KMS-11 (cell line): ENCODE data around the gene STN1.

Experiments
- H2AFZ ChIP-seq: fragments of 200-600 bp; sonication (generic); 2 replicates; pipeline ENCODE4 v1.6.1; 2016; ENCODE audit warnings: antibody characterized with exemption, mixed run types, low read depth
- H3K27ac ChIP-seq: fragments of 200-600 bp; sonication (generic); 2 replicates; pipeline ENCODE4 v1.6.1; 2016; ENCODE audit warnings: mild to moderate bottlenecking, mixed run types
- H3K27me3 ChIP-seq: fragments of 200-600 bp; sonication (generic); 2 replicates; pipeline ENCODE4 v1.6.1; 2017; ENCODE audit warnings: mild to moderate bottlenecking, low read depth, mixed run types, moderate library complexity; ENCODE audit not compliant: insufficient read depth
- H3K36me3 ChIP-seq: fragments of 200-600 bp; sonication (generic); 2 replicates; pipeline ENCODE4 v1.6.1; 2017; ENCODE audit warnings: mild to moderate bottlenecking, mixed run types; ENCODE audit not compliant: insufficient read depth
- H3K4me1 ChIP-seq: fragments of 200-600 bp; sonication (generic); 2 replicates; pipeline ENCODE4 v1.6.1; 2016; ENCODE audit warnings: mild to moderate bottlenecking, low read depth, mixed run types; ENCODE audit not compliant: poor library complexity, severe bottlenecking
- H3K4me2 ChIP-seq: fragments of 200-600 bp; sonication (generic); 2 replicates; pipeline ENCODE4 v1.7.0; 2016; ENCODE audit warnings: mild to moderate bottlenecking, mixed run types
- H3K4me3 ChIP-seq: fragments of 200-600 bp; sonication (generic); IDR thresholded peaks from 2 replicates; pipeline ENCODE4 v1.6.1; 2017; ENCODE audit warnings: low read depth, low read length, mixed read lengths; ENCODE audit not compliant: insufficient read depth
- H3K79me2 ChIP-seq: fragments of 200-600 bp; sonication (generic); 2 replicates; pipeline ENCODE4 v1.6.1; 2016; ENCODE audit warnings: low read depth, mixed run types; ENCODE audit not compliant: insufficient read depth
- H3K9ac ChIP-seq: fragments of 200-600 bp; sonication (generic); 2 replicates; pipeline ENCODE4 v1.6.1; 2016; ENCODE audit warnings: mild to moderate bottlenecking, mixed run types
- H4K20me1 ChIP-seq: fragments of 200-600 bp; sonication (generic); 2 replicates; pipeline ENCODE4 v1.6.1; 2016; ENCODE audit warnings: mild to moderate bottlenecking, mixed run types; ENCODE audit not compliant: insufficient read depth
- TF ChIP-seq, protein P1 (sequence below): fragments of 200-600 bp; sonication (generic); conservative IDR thresholded peaks from 2 replicates; pipeline ENCODE4 v1.6.1; 2017; ENCODE audit warnings: low read depth, mild to moderate bottlenecking, antibody characterized with exemption, low read length, moderate library complexity, mixed read lengths

STN1 gene

DNA sequence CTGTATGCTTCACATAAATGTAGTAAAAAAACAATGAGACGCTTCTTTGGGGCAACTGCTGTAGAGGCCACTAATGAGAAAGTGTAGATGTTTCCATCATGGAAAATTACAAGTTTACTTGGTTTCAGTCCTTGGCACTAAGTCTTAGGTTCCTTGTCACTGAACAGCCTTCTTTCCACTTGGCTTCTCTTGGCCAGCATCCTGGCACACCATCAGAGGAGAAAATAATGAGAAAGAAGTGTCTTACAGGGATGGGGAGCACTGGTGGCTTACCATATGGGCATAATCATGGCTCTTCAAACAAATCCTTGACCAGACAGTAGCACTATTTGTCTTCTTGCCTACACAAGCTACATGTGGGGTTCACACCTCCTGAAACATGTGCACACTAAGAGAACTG, 40.1 kb downstream of the STN1 start:
- no peak overlapping the region for H3K27ac ChIP-seq
- TF ChIP-seq, protein P1, sequence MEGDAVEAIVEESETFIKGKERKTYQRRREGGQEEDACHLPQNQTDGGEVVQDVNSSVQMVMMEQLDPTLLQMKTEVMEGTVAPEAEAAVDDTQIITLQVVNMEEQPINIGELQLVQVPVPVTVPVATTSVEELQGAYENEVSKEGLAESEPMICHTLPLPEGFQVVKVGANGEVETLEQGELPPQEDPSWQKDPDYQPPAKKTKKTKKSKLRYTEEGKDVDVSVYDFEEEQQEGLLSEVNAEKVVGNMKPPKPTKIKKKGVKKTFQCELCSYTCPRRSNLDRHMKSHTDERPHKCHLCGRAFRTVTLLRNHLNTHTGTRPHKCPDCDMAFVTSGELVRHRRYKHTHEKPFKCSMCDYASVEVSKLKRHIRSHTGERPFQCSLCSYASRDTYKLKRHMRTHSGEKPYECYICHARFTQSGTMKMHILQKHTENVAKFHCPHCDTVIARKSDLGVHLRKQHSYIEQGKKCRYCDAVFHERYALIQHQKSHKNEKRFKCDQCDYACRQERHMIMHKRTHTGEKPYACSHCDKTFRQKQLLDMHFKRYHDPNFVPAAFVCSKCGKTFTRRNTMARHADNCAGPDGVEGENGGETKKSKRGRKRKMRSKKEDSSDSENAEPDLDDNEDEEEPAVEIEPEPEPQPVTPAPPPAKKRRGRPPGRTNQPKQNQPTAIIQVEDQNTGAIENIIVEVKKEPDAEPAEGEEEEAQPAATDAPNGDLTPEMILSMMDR = no peak
- H3K36me3 ChIP-seq = no peaks in the 10 kb centered on the region
- H2AFZ ChIP-seq = no peak overlapping the region
- no peaks in the 10 kb centered on the region for H4K20me1 ChIP-seq
- no peak overlapping the region for H3K4me3 ChIP-seq
- H3K27me3 ChIP-seq = no peaks in the 10 kb centered on the region
- H3K9ac ChIP-seq = no peak overlapping the region
- H3K79me2 ChIP-seq = no peaks in the 10 kb centered on the region
- no peak overlapping the region for H3K4me2 ChIP-seq
- H3K4me1 ChIP-seq = no peaks in the 10 kb centered on the region

DNA sequence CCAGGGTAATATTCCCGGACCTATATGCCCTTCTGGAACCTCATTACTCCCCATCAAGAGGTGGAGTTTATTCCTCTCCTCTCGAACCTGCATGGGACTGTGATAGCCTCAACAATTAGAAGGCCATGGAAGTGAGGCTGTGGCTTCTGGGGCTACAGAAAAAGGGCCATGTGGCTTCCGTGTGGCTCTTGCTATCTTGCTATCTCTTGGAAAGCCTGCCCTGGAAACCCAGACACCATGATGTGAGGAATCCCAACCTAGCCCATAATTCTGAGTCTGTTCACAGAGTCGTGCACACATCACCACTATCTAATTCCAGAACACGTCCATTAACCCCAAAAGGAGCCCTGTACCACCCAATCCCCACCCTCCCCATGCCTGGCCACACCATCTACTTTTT, 41.8 kb downstream of the STN1 start:
- Histone ChIP-seq H3K9ac (no peak overlapping the region), H3K27me3 (no peaks in the 10 kb centered on the region), H3K4me3 (no peak overlapping the region), H3K36me3 (no peaks in the 10 kb centered on the region), H4K20me1 (no peaks in the 10 kb centered on the region), H3K79me2 (no peaks in the 10 kb centered on the region), H3K4me1 (no peaks in the 10 kb centered on the region), H3K27ac (no peak overlapping the region), H3K4me2 (no peak overlapping the region), H2AFZ (no peak overlapping the region)
- TF ChIP-seq, protein P1 = no peak

DNA sequence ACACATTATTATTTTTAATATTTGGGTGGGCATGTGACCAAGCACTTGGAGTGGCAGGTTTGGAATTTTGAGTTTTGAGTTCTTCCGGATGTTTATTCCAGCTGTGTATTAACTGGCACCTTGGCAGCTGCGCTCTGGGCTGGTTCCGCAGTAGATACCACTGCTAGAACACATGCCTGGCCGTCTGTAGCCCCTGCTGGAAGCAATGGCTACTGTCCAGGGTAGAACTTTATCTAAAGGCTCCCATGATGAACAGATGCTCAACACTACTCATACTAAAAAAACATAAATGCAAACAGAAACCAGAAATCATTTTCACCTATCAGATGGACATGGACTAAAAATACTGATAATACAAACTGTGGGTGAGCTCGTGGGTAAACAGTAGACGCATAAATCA, 43.3 kb downstream of the STN1 start:
- H3K4me3 ChIP-seq = no peak overlapping the region
- H3K9ac ChIP-seq = no peak overlapping the region
- H3K4me1 ChIP-seq = no peaks in the 10 kb centered on the region
- no peak overlapping the region for H3K27ac ChIP-seq
- no peaks in the 10 kb centered on the region for H4K20me1 ChIP-seq
- H3K27me3 ChIP-seq = no peaks in the 10 kb centered on the region
- no peak overlapping the region for H2AFZ ChIP-seq
- H3K4me2 ChIP-seq = no peak overlapping the region
- H3K36me3 ChIP-seq = no peaks in the 10 kb centered on the region
- no peaks in the 10 kb centered on the region for H3K79me2 ChIP-seq
- TF ChIP-seq, protein P1 = no peak

DNA sequence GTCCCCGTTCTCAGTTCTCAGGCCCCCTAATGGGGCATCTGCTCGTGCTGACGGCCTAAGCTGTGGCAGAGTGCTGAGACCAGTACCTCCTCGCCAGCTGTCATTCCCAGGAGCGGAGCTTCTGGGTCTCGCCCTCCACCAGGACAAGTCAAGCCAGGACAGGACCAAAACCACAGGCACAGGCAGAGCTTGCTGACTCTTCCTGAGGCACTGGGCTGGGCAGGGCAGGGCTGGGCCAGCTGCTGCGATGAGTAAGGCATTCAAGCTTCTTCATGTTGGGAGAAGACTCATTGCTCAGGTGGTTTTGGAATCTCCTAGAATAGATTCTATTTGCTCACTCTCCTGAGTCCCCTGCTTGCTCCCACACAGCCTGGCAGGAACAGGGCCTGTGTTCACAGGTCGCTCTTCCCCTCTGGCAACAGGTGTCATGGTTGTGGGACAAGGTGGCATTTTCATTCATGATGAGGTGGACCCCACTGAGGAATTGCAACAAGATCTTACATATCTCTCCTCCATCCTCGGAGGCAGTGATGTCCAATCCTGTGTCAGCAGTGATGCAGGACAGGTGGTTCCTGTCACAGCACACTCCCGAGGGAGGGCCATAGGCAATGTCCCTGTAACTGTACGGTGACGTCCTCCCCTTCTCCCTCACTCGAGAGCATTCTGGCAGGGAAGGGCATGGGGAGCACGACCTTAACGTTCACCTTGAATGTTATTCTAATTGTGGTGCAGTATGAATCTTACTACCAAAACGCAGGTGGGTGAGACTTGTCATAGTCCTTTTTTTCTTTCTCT, 45.6 kb downstream of the STN1 start:
- Histone ChIP-seq H3K27ac (no peak overlapping the region), H3K4me2 (no peak overlapping the region), H2AFZ (no peak overlapping the region)

More for the DNA sequence above, 45.6 kb downstream of the STN1 start:
- no peak overlapping the region for H3K9ac ChIP-seq
- no peaks in the 10 kb centered on the region for H3K36me3 ChIP-seq
- H4K20me1 ChIP-seq = no peaks in the 10 kb centered on the region
- TF ChIP-seq, protein P1 = no peak
- H3K4me1 ChIP-seq = no peaks in the 10 kb centered on the region
- no peaks in the 10 kb centered on the region for H3K27me3 ChIP-seq
- H3K79me2 ChIP-seq = no peaks in the 10 kb centered on the region
- no peak overlapping the region for H3K4me3 ChIP-seq
